SH-SY5Y (cell line): ENCODE data around the gene MEGF6.

Experiments used
- GATA2 ChIP-seq: IDR thresholded peaks from 2 replicates; pipeline ENCODE4 v1.6.1; 2011; ENCODE audit warnings: mild to moderate bottlenecking, low read depth, low read length
- GATA3 ChIP-seq: IDR thresholded peaks from 2 replicates; pipeline ENCODE4 v1.6.1; 2011; ENCODE audit warnings: low read depth, mild to moderate bottlenecking, low read length, moderate library complexity

Gene MEGF6

DNA sequence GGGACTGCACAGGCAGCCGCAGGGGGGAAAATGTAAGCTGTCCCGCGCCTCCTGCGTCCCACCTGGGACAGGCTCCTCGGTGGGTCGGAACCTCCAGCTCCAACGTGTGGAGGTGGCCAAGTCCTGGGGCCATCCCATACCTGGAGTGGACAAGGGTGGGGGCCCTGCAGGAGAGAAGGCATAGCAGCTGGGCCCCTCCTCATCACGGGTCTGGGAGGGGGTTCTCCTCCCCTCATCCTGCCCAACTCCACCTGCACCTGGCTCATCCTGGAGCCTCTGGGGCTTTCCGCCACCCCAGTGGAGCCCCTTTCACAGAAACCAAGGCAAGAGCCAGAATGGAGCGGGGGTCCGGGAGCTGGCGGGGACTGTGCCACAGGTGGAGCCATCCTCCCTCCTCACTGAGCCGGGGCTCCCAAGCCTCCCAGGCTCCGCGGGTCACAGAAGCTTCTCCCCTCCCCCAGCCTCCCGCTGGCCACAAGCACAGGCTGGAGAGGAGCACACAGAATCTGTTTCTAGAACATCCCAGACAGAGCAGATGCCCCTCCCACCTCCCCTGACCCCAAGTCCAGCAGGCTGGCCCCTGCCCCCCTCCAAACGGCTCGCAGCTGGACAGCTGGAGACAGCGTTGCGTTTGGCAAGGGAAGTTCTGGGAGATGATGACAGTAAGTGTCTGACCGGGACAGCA lies 65.8 kb downstream of the MEGF6 start:
- TF ChIP-seq GATA2 (no peak), GATA3 (no peak)

DNA sequence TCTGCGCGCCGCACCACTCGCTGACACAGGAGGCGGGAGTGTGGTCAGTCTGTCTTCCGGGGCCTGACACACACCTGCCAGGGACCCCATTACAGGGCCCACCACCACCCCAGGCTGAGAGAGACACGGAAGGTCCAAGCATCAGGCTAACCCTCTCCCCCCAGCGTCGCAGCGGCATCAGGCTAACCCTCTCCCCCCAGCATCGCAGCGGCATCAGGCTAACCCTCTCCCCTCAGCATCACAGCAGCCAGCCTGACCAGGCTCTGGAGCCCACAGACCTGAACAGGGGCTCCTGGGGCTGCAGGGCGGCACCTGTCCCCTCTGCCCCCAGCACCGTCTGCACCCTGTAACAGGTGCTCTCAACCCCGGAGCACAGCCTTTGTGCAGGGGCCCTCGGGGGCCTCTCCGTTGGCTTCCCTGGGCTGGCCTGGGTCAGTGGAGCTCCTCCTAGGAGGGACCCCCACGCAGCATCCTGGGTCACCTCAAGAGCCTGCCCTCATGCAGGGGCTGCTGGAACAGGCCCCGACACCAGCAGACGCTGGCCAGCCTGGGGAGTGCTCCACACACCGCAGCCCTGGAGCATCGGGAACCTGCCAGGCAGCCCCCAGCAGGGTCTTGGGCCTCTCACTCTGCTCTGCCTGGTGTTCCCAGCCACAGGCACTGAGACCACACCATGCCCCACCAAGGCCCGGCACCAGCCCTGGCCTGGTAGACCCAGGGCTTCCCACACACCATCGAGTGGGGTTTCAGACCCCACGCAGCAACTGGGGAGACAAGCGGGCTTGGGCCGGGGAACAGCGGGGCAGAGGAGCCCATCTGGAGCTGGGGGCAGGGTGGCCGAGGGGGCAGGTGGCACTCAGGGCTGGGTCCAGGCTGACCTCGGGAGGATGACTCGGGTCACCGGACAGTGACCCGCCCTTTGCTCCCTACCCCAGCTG lies 67.0 kb downstream of the MEGF6 start:
- TF ChIP-seq GATA3 = no peak
- no peak for TF ChIP-seq GATA2

- TF ChIP-seq GATA3 (no peak), GATA2 (no peak)
These were observed 68.0 kb downstream of the MEGF6 start for GRCh38 chr1:3543076-3544039.

- TF ChIP-seq GATA3 = no peak
- no peak for TF ChIP-seq GATA2
These were observed 68.6 kb downstream of the MEGF6 start for GRCh38 chr1:3542676-3543075.

- TF ChIP-seq GATA3 = no peak
- TF ChIP-seq GATA2 = no peak
These were observed 69.4 kb downstream of the MEGF6 start for GRCh38 chr1:3541936-3542335.

DNA sequence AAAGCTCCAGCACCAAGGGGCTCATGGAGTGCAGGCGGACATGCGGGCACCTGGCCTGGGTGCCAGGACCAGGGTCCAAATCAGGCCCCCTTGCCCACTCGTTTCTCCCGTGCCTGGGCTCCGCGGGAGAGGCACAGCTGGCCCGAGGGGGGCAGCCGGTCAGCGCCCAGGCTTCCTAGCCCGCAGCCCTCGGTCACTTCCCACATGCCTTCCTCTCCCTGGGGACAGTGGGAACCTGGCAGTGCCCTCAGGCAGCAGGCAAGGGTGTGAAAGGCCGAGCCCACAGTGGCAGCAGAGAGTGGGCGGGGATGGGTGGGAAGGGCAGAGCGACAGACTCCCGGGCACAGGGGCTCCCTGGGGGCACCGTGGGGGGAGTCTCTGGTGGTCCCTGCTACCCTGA lies 69.8 kb downstream of the MEGF6 start:
- TF ChIP-seq GATA2 (no peak), GATA3 (no peak)

- TF ChIP-seq GATA2 = no peak
- TF ChIP-seq GATA3 = no peak
These were observed 70.4 kb downstream of the MEGF6 start for GRCh38 chr1:3540876-3541275.

DNA sequence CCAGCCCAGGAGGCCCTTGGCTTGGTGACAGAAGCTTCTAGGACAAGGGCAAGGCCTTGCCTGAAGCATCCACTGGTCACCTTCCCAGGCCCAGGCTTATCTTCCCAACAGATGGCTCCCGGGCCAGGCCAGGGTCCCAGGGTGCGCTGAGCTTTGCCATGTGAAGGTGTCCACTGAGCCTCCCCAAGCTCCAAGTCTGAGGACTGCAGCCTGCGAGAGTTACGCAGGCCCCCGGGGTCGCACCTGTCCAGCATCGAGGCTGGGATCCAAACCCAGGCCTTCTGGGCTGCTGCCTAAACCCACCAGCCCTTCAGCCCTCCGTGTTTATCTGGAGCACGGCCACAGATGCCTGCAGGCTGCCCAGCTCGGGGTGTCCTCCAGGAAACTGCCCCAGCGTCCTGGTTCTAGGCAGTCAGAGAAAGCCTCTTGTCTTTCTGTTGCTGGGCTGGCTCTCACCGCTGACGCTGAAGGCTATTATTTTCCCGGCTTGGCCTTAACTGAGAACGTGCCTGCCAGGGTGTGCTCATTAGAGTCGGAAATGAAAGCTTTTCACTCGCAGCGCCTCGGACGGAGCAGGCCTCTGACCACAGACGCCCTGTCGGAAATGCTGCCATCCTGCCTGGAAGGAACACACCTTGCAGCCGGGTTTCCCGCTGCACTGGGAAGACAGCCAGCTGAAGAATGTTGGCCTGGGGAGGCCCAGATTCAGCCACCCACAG lies 71.4 kb downstream of the MEGF6 start:
- no peak for TF ChIP-seq GATA3
- no peak for TF ChIP-seq GATA2

DNA sequence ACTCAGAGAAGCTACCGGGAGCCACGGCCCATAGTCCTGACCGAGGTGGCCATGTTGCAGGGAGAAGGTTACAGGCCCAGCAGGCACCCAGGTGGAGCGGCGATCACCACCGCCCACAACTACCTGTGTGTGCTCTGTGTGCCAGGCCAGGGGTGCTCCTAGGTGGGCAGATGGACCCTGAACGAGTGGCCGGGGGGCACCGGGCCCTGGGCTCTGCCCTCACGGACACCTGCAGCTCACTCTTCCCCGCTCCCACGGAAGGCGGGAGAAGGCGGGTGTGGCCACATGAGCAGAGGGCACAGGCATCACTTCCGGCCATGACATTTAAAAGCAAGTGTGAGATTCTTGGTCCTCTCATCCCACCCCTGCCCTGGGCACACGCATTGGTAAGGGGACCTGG lies 73.9 kb downstream of the MEGF6 start:
- no peak for TF ChIP-seq GATA3
- no peak for TF ChIP-seq GATA2

GRCh38 chr1:3536420-3537195 lies 74.7 kb downstream of the MEGF6 start:
- TF ChIP-seq GATA2 (no peak), GATA3 (no peak)

DNA sequence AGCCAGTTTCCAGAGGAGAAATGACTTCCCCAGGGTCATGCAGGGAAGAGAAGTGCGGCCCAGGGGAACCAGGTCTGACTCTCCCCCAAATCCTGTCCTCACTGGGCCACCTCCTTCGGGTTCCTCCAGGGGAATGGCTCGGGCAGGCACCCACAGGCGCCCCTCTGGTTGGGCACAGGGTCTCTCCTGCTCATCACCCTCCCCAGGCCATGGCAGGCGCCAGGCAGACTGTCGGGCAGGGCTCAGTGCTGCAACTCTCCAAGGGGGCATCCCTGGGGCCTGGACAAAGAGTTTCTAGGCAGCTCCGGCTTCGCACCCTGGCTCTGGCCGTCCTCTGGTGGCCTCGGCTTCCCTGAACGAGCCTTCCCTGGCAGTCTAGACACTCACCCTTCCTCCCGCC lies 75.6 kb downstream of the MEGF6 start:
- TF ChIP-seq GATA2 = no peak
- no peak for TF ChIP-seq GATA3

DNA sequence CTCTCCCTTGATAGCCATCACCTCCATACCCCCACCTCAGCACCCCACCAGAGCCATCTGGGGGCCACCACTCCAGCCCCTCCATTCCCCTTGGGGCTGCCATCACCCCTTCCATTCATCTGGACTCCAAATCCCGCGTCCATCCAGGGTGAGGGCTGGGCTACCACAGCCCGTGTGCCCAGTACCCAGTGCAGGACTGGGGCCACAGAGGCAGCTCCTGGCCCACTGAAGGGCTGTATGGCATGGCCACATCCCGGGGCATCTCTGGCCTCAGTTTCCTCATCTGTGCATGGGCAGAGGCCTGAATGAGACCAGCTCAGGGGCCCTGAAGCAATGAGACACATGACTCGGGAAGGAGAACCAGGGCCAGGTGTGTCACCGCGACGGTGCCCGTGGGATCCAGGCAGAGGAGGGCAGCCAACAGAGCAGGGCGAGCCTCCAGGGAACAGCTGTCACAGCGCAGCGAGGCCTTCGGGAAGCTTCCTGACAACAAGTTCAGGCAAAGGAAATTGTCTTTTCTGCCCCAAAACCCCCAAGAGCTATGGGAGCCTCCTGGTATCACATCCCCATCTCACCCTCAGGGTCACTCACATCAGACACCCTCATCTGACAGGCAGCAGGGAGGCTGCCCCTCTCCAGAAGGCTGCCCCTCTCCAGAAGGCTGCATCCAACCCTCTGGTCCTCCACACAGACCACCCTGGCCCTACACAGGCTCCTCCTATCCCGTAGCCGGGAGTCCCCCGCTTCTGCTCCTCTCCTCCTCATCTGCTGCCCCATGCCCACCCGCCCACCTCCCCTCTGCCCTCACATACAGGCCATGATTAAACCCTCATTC lies 76.3 kb downstream of the MEGF6 start:
- TF ChIP-seq GATA2 = no peak
- TF ChIP-seq GATA3 = no peak
